ENCODE measurements around the gene GPR150. TPM values are rescaled to one million over a fixed set of nuclear protein-coding genes. Genes with fewer than 3 reads are reported as not detected.
A peak's percentile ranks its signal among the peaks of the same experiment; 100 is the strongest.
"Not testable (repeated sequence)": the region's sequence is repeated elsewhere in the genome, so short reads cannot be mapped to it uniquely, and the experiment has no call there.

Gene GPR150
- total RNA-seq, 1 experiment from 2014 or later = not detected

GRCh38 chr5:95623706-95624105 is 3.8 kb downstream of the GPR150 start:
- no peak for DNase-seq (ENCODE audit: low spot score)

DNA sequence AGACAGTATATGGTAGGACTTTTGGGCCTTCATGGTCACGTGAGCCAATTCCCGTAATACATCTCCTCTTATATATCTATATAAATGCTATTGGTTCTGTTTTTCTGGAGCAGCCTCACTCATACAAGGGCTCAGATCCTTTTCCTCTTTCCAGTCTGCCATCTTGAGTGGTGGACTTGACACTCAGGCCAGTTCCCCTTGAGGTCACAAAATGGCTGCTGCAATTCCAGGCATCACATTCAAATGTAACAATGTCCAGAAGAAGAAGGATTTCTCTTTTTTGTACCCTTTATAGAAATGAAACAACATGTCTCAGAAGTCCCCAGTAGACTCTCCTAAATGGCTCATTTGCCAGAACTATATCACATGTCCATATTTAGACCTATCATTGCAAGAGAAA is 4.5 kb downstream of the GPR150 start:
- no peak for DNase-seq (ENCODE audit: low spot score)

DNA sequence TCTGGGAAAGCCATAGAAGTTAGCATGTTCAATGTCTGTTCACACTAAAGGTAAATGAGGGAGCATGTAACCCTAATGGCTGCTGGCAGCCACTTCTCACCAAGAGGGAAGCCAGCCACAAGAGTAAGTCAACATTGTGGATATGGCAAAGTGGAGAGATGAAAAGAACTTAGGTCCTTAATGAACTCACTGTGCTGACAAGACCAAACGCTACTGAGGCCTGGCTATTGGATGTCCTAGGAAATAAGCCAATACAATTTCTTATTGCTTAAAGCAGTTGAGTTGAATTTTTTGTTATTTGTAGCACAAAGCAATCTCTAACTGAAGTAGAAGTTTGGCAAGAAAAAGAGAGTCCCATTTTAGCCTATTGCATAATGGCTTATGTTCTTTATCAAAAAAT is 6.8 kb downstream of the GPR150 start:
- no peak for DNase-seq (ENCODE audit: low spot score)

DNA sequence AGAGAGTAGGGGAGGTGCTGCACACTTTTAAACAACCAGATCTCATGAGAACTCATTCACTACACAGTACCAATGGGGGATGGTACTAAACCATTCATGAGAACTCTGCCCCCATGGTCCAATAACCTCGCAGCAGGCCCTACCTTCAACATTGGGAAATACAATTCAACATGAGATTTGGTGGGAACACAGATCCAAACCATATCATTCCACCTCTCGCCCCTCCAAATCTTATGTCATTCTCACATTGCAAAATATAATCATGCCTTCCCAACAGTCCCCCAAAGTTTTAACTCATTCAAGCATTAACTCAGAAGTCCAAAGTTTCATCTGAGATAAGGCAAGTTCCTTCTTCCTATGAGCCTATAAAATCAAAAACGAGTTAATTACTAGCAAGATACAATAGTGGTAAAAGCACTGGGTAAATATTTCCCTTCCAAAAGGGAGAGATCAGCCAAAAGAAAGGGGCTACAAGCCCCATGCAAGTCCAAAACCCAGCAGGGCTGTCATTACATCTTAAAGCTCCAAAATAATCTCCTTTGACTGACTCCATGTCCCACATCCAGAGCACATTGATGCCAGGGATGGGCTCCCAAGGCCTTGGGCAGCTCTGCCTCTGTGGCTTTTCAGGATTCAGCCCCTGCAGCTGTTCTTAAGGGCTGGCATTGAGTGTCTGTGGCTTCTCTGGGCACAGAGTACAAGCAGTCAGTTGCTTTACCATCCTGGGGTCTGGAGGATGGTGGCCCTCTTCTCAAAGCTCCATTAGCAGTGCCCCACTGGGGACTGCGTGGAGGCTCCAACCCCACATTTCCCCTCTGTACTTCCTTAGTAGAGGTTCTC is 8.3 kb downstream of the GPR150 start:
- DNase-seq (ENCODE audit: low spot score) = no peak

DNA sequence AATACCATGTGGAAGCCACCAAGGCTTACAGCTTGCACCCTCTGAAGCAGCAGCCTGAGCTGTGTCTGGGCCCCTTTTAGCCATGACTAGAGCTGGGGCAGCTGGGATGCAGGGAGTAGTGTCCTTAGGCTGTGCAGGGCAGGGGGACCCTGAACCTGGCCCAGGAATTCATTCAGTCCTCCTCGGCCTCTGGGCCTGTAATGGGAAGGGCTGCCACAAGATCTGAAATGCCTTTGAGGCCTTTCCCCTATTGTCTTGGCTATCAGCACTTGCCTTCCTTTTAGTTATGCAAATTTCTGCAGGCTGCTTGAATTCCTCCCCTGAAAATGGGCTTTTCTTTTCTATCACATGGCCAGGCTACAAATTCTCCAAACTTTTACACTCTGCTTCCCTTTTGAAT is 9.0 kb downstream of the GPR150 start:
- no peak for DNase-seq (ENCODE audit: low spot score)

GRCh38 chr5:95630394-95630917 is 10.6 kb downstream of the GPR150 start:
- DNase-seq (ENCODE audit: low spot score) = no peak

GRCh38 chr5:95631255-95631958 is 11.5 kb downstream of the GPR150 start:
- DNase-seq (ENCODE audit: low spot score) = no peak

- no peak for DNase-seq (ENCODE audit: low spot score)
Measured at GRCh38 chr5:95631991-95632675, 12.2 kb downstream of the GPR150 start.

- DNase-seq (ENCODE audit: low spot score) = not testable (repeated sequence)
Measured at GRCh38 chr5:95632942-95633341, 13.1 kb downstream of the GPR150 start.

DNA sequence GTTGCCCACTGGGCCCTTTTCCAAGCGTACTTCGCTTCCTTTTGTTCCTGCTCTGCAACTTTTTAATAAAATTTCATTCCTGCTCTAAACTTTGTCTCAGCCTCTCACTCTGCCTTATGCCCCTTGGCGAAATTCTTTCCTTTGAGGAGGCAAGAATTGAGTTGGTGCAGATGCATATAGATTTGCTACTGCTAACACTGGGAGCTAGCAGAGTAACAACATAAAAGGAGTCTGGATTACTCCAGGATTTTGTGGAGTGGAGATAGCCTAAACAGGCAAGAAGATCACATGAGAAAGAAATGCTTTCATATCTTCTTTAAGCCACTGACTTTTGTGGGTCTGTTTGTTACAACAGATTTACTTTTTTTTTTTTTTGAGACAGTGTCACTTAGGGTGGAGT is 13.8 kb downstream of the GPR150 start:
- DNase-seq (ENCODE audit: low spot score) = no peak

GRCh38 chr5:95634081-95634480 is 14.2 kb downstream of the GPR150 start:
- no peak for DNase-seq (ENCODE audit: low spot score)

DNA sequence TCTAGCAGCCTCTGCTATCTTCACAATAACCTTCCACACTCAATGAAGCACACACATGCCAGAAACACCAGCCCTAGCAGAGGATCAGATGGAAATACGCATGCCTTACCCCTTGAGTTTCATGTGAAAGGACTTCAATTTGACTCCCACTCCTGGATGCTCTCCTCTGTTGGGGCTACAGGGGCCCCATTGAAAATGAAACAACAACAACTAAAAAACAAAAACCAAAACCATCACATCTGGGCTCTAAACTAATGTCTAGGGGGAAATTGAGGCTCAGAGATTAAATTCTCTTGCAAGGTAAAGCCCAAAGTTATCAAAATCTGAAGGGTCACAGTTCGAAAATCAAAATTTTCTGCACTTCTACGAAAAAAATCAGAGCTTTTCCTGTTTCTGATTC is 18.7 kb downstream of the GPR150 start:
- DNase-seq (ENCODE audit: low spot score) = no peak

GRCh38 chr5:95641741-95642220 is 21.9 kb downstream of the GPR150 start:
- no peak for DNase-seq (ENCODE audit: low spot score)

- no peak for DNase-seq (ENCODE audit: low spot score)
Measured at GRCh38 chr5:95643152-95643551, 23.3 kb downstream of the GPR150 start.

DNA sequence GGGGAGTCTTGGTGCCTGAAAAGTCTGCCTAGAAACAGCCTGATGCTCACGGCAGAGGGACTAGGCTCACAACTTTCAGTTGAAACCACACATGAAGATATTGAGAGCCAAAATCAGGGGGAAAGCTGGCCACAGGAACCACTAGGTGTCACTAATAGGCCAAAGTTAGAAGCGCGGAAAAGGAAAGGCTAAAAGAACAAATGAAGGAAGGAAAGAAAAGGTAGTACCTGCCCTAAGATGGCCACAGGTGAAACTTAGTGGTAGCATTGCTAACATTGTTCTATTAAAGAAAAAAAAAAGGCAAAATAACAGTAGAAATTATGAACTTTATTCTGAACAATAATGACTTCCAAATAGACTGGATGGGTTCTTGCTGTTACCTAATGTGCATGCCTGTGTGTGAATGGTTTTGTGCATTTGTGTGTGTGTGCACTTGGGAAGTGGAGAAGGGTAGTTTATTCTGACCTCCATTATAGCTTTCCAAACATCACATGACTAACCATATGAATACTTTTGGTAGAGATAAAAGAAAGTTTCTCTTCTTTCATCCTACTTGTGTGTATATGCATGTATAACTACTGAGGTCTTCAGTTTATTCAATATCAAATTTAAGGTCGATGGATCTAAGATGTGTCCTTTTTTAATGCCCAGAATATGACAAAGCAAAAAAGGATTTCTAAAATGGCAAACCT is 24.6 kb downstream of the GPR150 start:
- DNase-seq (ENCODE audit: low spot score) = peak; percentile 70

- DNase-seq (ENCODE audit: low spot score) = not testable (repeated sequence)
Measured at GRCh38 chr5:95646226-95646568, 26.3 kb downstream of the GPR150 start.

GRCh38 chr5:95646569-95647431 is 26.9 kb downstream of the GPR150 start, which contains the start of gene RFESD:
Gene RFESD, plus strand, starts transcription at chr5:95646777. Its CDS starts 5,495 bp downstream, at chr5:95652272.
- peak; percentile 99 for DNase-seq (ENCODE audit: low spot score)

DNA sequence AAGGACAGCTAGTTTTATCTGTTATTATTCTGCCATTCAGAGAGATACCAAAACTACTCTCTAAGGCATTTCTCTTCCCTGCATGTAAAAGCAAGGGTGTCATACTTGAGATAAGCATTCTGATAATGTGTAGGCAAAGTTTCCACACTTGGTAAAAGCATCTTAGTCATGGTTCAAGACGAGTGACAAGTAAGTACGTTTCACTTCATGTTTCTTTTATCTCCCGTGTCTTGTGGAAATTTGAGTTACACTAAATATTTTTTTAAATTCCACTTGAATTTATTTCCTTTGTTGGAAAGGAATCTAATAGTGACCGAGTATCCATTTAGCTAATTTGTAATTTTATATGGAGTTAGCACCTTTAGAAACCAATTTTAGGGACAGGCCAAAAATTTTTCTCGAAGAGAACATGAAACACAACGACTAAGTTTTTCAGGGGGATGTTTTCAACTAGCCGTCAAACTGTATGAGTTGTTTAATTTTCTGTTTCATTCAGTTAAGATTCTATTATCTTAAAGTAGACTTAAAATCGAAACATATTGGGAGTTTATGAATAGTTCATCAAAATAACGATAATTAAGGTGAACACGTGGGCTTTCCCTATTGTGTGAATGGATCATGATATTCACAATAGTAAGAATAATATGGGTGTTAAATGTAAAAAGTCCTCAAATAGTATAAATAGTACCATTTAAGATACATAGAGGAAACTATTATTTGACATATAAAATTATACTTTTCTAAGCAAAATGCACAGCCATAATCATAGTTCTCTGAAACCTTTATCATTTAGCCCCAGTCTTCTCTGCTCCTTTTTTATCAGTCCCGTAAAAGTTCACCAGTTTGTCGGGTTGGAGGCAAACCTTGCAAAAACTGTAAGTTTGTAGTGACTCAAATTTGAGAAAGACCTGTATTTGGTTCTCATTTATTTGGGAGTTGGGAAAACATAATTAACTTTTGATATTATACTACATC is 28.3 kb downstream of the GPR150 start:
- no peak for DNase-seq (ENCODE audit: low spot score)

GRCh38 chr5:95649274-95649673 is 29.4 kb downstream of the GPR150 start:
- no peak for DNase-seq (ENCODE audit: low spot score)
